ENCODE results near the gene FBXW7.

Gene FBXW7

GRCh38 chr4:152578670-152579069, 42.8 kb upstream of the FBXW7 start:
- no peak for DNase-seq (ENCODE audit: extremely low read depth, insufficient read length)
- H3K27me3 ChIP-seq (replicated peaks; ENCODE audit: control insufficient read depth, insufficient read depth, low read length): no peaks in the 10 kb centered on the region
- H3K4me3 ChIP-seq (replicated peaks; ENCODE audit: low read depth, low read length): no peak overlapping the region
- no peak for TF ChIP-seq CTCF (IDR thresholded peaks at IDR 0.05; ENCODE audit: insufficient read depth, low read length, poor library complexity, severe bottlenecking)
- no peaks in the 10 kb centered on the region for H3K36me3 ChIP-seq (ENCODE audit: control insufficient read depth, insufficient read depth, low read length)

GRCh38 chr4:152577708-152578396, 42.0 kb upstream of the FBXW7 start:
- Histone ChIP-seq H3K36me3 (ENCODE audit: control insufficient read depth, insufficient read depth, low read length) (no peaks in the 10 kb centered on the region), H3K27me3 (replicated peaks; ENCODE audit: control insufficient read depth, insufficient read depth, low read length) (no peaks in the 10 kb centered on the region), H3K4me3 (replicated peaks; ENCODE audit: low read depth, low read length) (no peak overlapping the region)
- TF ChIP-seq CTCF (IDR thresholded peaks at IDR 0.05; ENCODE audit: insufficient read depth, low read length, poor library complexity, severe bottlenecking): no peak
- no peak for DNase-seq (ENCODE audit: extremely low read depth, insufficient read length)

- H3K27me3 ChIP-seq (replicated peaks; ENCODE audit: control insufficient read depth, insufficient read depth, low read length): no peaks in the 10 kb centered on the region
- H3K4me3 ChIP-seq (replicated peaks; ENCODE audit: low read depth, low read length): no peak overlapping the region
- no peak for DNase-seq (ENCODE audit: extremely low read depth, insufficient read length)
- TF ChIP-seq CTCF (IDR thresholded peaks at IDR 0.05; ENCODE audit: insufficient read depth, low read length, poor library complexity, severe bottlenecking): no peak
- H3K36me3 ChIP-seq (ENCODE audit: control insufficient read depth, insufficient read depth, low read length): no peaks in the 10 kb centered on the region
These were observed 39.6 kb upstream of the FBXW7 start for GRCh38 chr4:152575533-152575932.

GRCh38 chr4:152573861-152574260, 38.0 kb upstream of the FBXW7 start:
- Histone ChIP-seq H3K4me3 (replicated peaks; ENCODE audit: low read depth, low read length) (no peak overlapping the region), H3K36me3 (ENCODE audit: control insufficient read depth, insufficient read depth, low read length) (no peaks in the 10 kb centered on the region), H3K27me3 (replicated peaks; ENCODE audit: control insufficient read depth, insufficient read depth, low read length) (no peaks in the 10 kb centered on the region)
- DNase-seq (ENCODE audit: extremely low read depth, insufficient read length): no peak
- no peak for TF ChIP-seq CTCF (IDR thresholded peaks at IDR 0.05; ENCODE audit: insufficient read depth, low read length, poor library complexity, severe bottlenecking)

GRCh38 chr4:152572417-152573086, 36.7 kb upstream of the FBXW7 start:
- DNase-seq (ENCODE audit: extremely low read depth, insufficient read length): no peak
- no peak for TF ChIP-seq CTCF (IDR thresholded peaks at IDR 0.05; ENCODE audit: insufficient read depth, low read length, poor library complexity, severe bottlenecking)
- H3K36me3 ChIP-seq (ENCODE audit: control insufficient read depth, insufficient read depth, low read length): no peaks in the 10 kb centered on the region
- no peaks in the 10 kb centered on the region for H3K27me3 ChIP-seq (replicated peaks; ENCODE audit: control insufficient read depth, insufficient read depth, low read length)
- no peak overlapping the region for H3K4me3 ChIP-seq (replicated peaks; ENCODE audit: low read depth, low read length)

Measured in GM06990 (cell line).